GM12878 (cell line): ENCODE measurements around the gene ARL6. TPM values are rescaled to one million over a fixed set of nuclear protein-coding genes. Genes with fewer than 3 reads are reported as not detected.

Experiments
- ATAC-seq: fragments of 200-7000 bp; cut with Tn5 transposase; 3 replicates; pipeline ENCODE4 v1.9.1; 2020; ENCODE audit warnings: mild to moderate bottlenecking, moderate library complexity
- BruUV-seq: library from RNA; stranded (reverse); fragments of 400-500 nt; replicated peaks from 2 replicates; lab custom pipeline; 2021; lab: Mats Ljungman, UMichigan
- CTCF ChIA-PET: fragments of 300-600 bp; sonication (Branson Sonifier 250); formaldehyde crosslinking; extraction: SDS; loops from one replicate; lab custom pipeline; 2021; ENCODE audit warnings: inconsistent platforms; lab: Yijun Ruan, JAX
- POLR2A ChIA-PET: fragments of 350-600 bp; formaldehyde crosslinking; extraction: SDS; loops from one replicate; lab custom pipeline; 2021; ENCODE audit warnings: inconsistent platforms; lab: Charles Lee
- RAD21 ChIA-PET: fragments of 300-600 bp; sonication (Branson Sonifier 250); formaldehyde crosslinking; loops from one replicate; lab custom pipeline; 2023; ENCODE audit warnings: antibody characterized with exemption; ENCODE audit not compliant: unreplicated experiment; lab: Charles Lee
- SMC1A ChIA-PET: fragments of 300-600 bp; sonication (Branson Sonifier 250); formaldehyde crosslinking; loops from one replicate; lab custom pipeline; 2023; ENCODE audit not compliant: unreplicated experiment, uncharacterized antibody; lab: Charles Lee
- DNase-seq: peaks from one replicate; pipeline ENCODE4 v3.0.0-alpha.2; 2011; ENCODE audit warnings: low read depth, low spot score
- FAIRE-seq: peaks from 3 replicates; lab custom pipeline; 2011; peaks lifted over from hg19 to GRCh38; lab: Jason Lieb, UNC
- H2AFZ ChIP-seq: 2 replicates; pipeline ENCODE4 v1.6.0; 2011; ENCODE audit warnings: low read depth, low read length, control low read depth; ENCODE audit not compliant: control insufficient read depth
- H3K27ac ChIP-seq: 2 replicates; pipeline ENCODE4 v1.5.1; 2011; ENCODE audit warnings: control low read depth; ENCODE audit not compliant: control insufficient read depth, insufficient read depth
- H3K27me3 ChIP-seq, 2 experiments: replicated peaks in 1 of 2; 2 replicates each; pipeline versions ENCODE4 v1.6.0 to v1.6.1; 2011; ENCODE audit warnings: low read length in 1 of 2; ENCODE audit not compliant: control insufficient read depth in 2 of 2, insufficient read depth in 2 of 2
- H3K36me3 ChIP-seq, 2 experiments: 2 replicates each; pipeline ENCODE4 v1.5.1; 2011; ENCODE audit warnings: low read length in 1 of 2; ENCODE audit not compliant: control insufficient read depth in 2 of 2, insufficient read depth in 2 of 2
- H3K4me1 ChIP-seq: 2 replicates; pipeline ENCODE4 v1.6.1; 2011; ENCODE audit warnings: mild to moderate bottlenecking, low read length, moderate library complexity, mixed read lengths; ENCODE audit not compliant: control insufficient read depth, insufficient read depth
- H3K4me2 ChIP-seq: 2 replicates; pipeline ENCODE4 v1.6.0; 2011; ENCODE audit warnings: control low read depth; ENCODE audit not compliant: control insufficient read depth, insufficient read depth
- H3K4me3 ChIP-seq: fragments of 200-600 bp; sonication (generic); 2 replicates; pipeline ENCODE4 v1.5.1; 2016
- H3K79me2 ChIP-seq: 2 replicates; pipeline ENCODE4 v1.6.0; 2011; ENCODE audit warnings: low read length; ENCODE audit not compliant: control insufficient read depth, insufficient read depth
- H3K9ac ChIP-seq: 2 replicates; pipeline ENCODE4 v1.8.0; 2011; ENCODE audit warnings: low read length, control low read depth, mixed read lengths; ENCODE audit not compliant: control insufficient read depth, insufficient read depth
- H3K9me3 ChIP-seq: replicated peaks from 3 replicates; pipeline ENCODE4 v1.5.1; 2011; ENCODE audit warnings: mild to moderate bottlenecking, low read length; ENCODE audit not compliant: control insufficient read depth, insufficient read depth
- H4K20me1 ChIP-seq: 2 replicates; pipeline ENCODE4 v1.6.0; 2011; ENCODE audit not compliant: control insufficient read depth, insufficient read depth
- BMI1 ChIP-seq: fragments of 450-650 bp; IDR thresholded peaks from 2 replicates; pipeline ENCODE4 v1.6.1; 2016; ENCODE audit warnings: mild to moderate bottlenecking, moderate library complexity, borderline replicate concordance
- E2F8 ChIP-seq: fragments of 450-650 bp; IDR thresholded peaks from 2 replicates; pipeline ENCODE4 v1.6.1; 2018; ENCODE audit warnings: mild to moderate bottlenecking, low read depth, moderate library complexity; ENCODE audit not compliant: partially characterized antibody
- FOXK2 ChIP-seq: fragments of 450-650 bp; IDR thresholded peaks from 2 replicates; pipeline ENCODE4 v1.6.1; 2017; ENCODE audit warnings: mild to moderate bottlenecking, moderate library complexity
- HDGF ChIP-seq: fragments of 450-650 bp; IDR thresholded peaks from 2 replicates; pipeline ENCODE4 v1.6.1; 2016; ENCODE audit warnings: antibody characterized with exemption
- IRF3 ChIP-seq: fragments of 450-650 bp; IDR thresholded peaks from 2 replicates; pipeline ENCODE4 v1.6.1; 2014; ENCODE audit warnings: mild to moderate bottlenecking
- MXI1 ChIP-seq: fragments of 150-350 bp; IDR thresholded peaks from 2 replicates; pipeline ENCODE4 v1.6.1; 2011; ENCODE audit warnings: low read depth, mild to moderate bottlenecking, inconsistent platforms, low read length, improper control_type of control experiment
- PAX8 ChIP-seq: fragments of 450-650 bp; IDR thresholded peaks from 2 replicates; pipeline ENCODE4 v1.6.1; 2017; ENCODE audit warnings: mild to moderate bottlenecking, moderate library complexity
- RB1 ChIP-seq: fragments of 450-650 bp; formaldehyde crosslinking; IDR thresholded peaks from 2 replicates; pipeline ENCODE4 v1.6.1; 2017; ENCODE audit warnings: mild to moderate bottlenecking, borderline replicate concordance
- SMAD5 ChIP-seq: IDR thresholded peaks from 2 replicates; pipeline ENCODE4 v1.6.1; 2016; ENCODE audit warnings: antibody characterized with exemption, low read depth
- STAT3 ChIP-seq: IDR thresholded peaks from 2 replicates; pipeline ENCODE4 v1.6.1; 2011; ENCODE audit warnings: low read depth, low read length, improper control_type of control experiment
- TARDBP ChIP-seq: IDR thresholded peaks from 2 replicates; pipeline ENCODE4 v1.6.1; 2016; ENCODE audit warnings: borderline replicate concordance
- ZNF622 ChIP-seq: fragments of 450-650 bp; IDR thresholded peaks from 2 replicates; pipeline ENCODE4 v1.6.1; 2017; ENCODE audit warnings: mild to moderate bottlenecking, inconsistent platforms
- WGBS: methylation state at CpG from one replicate; pipeline ENCODE4 v1.1.6; 2016; ENCODE audit warnings: low lambda C conversion rate; ENCODE audit not compliant: insufficient replicate concordance, insufficient coverage; ENCODE audit errors: missing lambda C conversion rate; 5-methylcytosine and 5-hydroxymethylcytosine counted together
- in situ Hi-C: fragments of 300-500 bp; cut with MboI; formaldehyde crosslinking; loops from 9 replicates; pipeline ENCODE4 v1.14.3; 2018; ENCODE audit warnings: mixed read lengths
- intact Hi-C: fragments of 100-400 bp; cut with micrococcal nuclease; formaldehyde crosslinking; loops from one replicate; pipeline ENCODE4 v1.14.2; 2022; ENCODE audit not compliant: unreplicated experiment
- polyA plus RNA-seq, 11 experiments: library from polyadenylated mRNA; depleted of rRNA in 4 of 11; unstranded in 6 of 11; stranded (reverse) in 5 of 11; fragments of >200 nt; fragmentation: Nextera tagmentation in 4 of 11; fragmentation: Illumina TruSeq in 1 of 11; extraction: Ambion mirVana in 4 of 11; extraction: Trizol in 1 of 11; gene quantifications; 1 replicate in 1 of 11; 2 replicates in 10 of 11; pipeline versions ENCODE4 v1.2.1 to v1.2.3, GENCODE V29; 2011 to 2016; ENCODE audit warnings: inconsistent platforms in 2 of 11, missing spikeins in 2 of 11, low read depth in 1 of 11
- total RNA-seq, 4 experiments: library from RNA; depleted of rRNA in 3 of 4; stranded (reverse); fragments of >200 nt in 3 of 4; fragmentation: Illumina TruSeq in 1 of 4; extraction: Trizol in 1 of 4; gene quantifications; 2 replicates each; pipeline versions ENCODE4 v1.2.1 to v1.2.3, GENCODE V29; 2013 to 2021

Gene ARL6
- total and polyA plus RNA-seq, 10 of the 15 experiments (the other 5 are each of a cell fraction or from before 2014, with no cell fraction given) = 2.0 to 7.3 (median 4.3) TPM

- TF ChIP-seq E2F8 (no peak), ZNF622 (no peak), HDGF (no peak), STAT3 (no peak), BMI1 (no peak), SMAD5 (no peak), FOXK2 (no peak), MXI1 (no peak)
- TF ChIP-seq, all 136 proteins: peak for 0
Observed at GRCh38 chr3:97823046-97824004, 58.8 kb downstream of the ARL6 start (continued).

GRCh38 chr3:97825101-97825500 is 60.5 kb downstream of the ARL6 start:
- Histone ChIP-seq H3K36me3 (no peaks in the 10 kb centered on the region), H3K4me3 (no peak overlapping the region), H4K20me1 (no peaks in the 10 kb centered on the region), H3K27me3 (no peaks in the 10 kb centered on the region), H2AFZ (no peak overlapping the region), H3K79me2 (peaks cover 4% of the 10 kb centered on the region), H3K4me1 (no peaks in the 10 kb centered on the region), H3K9me3 (no peaks in the 10 kb centered on the region), H3K4me2 (no peak overlapping the region), H3K27ac (no peak overlapping the region), H3K9ac (no peak overlapping the region)
- RAD21 ChIA-PET = no interaction called here
- 100% methylated on average over 1 of the region's 1 CpG for WGBS
- POLR2A ChIA-PET = no interaction called here
- ATAC-seq = no peak
- SMC1A ChIA-PET = no interaction called here
- no peak for FAIRE-seq
- in situ Hi-C loops = no loop called here
- BruUV-seq = no TSS peak
- CTCF ChIA-PET = no interaction called here
- intact Hi-C loops = no loop called here
- no peak for DNase-seq
- TF ChIP-seq E2F8 (no peak), TARDBP (no peak), IRF3 (no peak), RB1 (no peak), PAX8 (no peak)
